Hematopoietic multipotent progenitor cell treated with erythropoietin and hydrocortisone succinate and interleukin-3 and kit ligand, for 17 days (in vitro differentiated cells): ENCODE measurements around the gene GALNTL6.
A peak's percentile ranks its signal among the peaks of the same experiment; 100 is the strongest.

ENCODE experiments used
- DNase-seq: peaks from one replicate; pipeline ENCODE4 v3.0.0-alpha.2; 2015; ENCODE audit warnings: low spot score

GALNTL6 gene

GRCh38 chr4:171812665-171813525, at the start of gene GALNTL6:
GALNTL6 (plus strand) TSS chr4:171813404.
- DNase-seq: no peak

GRCh38 chr4:171765514-171765913, 47.7 kb upstream of the GALNTL6 start:
- no peak for DNase-seq

GRCh38 chr4:171774642-171775190, 38.5 kb upstream of the GALNTL6 start:
- DNase-seq: no peak

GRCh38 chr4:171779301-171779700, 33.9 kb upstream of the GALNTL6 start:
- no peak for DNase-seq

GRCh38 chr4:171785388-171785787, 27.8 kb upstream of the GALNTL6 start:
- no peak for DNase-seq

GRCh38 chr4:171793723-171794122, 19.5 kb upstream of the GALNTL6 start:
- DNase-seq: no peak

- DNase-seq: no peak
These were observed 18.7 kb upstream of the GALNTL6 start for GRCh38 chr4:171794528-171794927.

GRCh38 chr4:171809854-171810253, 3.4 kb upstream of the GALNTL6 start:
- DNase-seq: no peak

- peak; percentile 23 for DNase-seq
These were observed 905 bp upstream of the GALNTL6 start for GRCh38 chr4:171812333-171812664.

- no peak for DNase-seq
These were observed 484 bp downstream of the GALNTL6 start for GRCh38 chr4:171813526-171814250.

GRCh38 chr4:171814545-171814944, 1.3 kb downstream of the GALNTL6 start:
- no peak for DNase-seq

GRCh38 chr4:171817026-171817425, 3.8 kb downstream of the GALNTL6 start:
- no peak for DNase-seq

- DNase-seq: no peak
These were observed 21.4 kb downstream of the GALNTL6 start for GRCh38 chr4:171834640-171835039.

GRCh38 chr4:171843456-171843855, 30.3 kb downstream of the GALNTL6 start:
- DNase-seq: no peak

GRCh38 chr4:171846232-171846631, 33.0 kb downstream of the GALNTL6 start:
- no peak for DNase-seq

- no peak for DNase-seq
These were observed 33.7 kb downstream of the GALNTL6 start for GRCh38 chr4:171846893-171847292.

GRCh38 chr4:171847751-171848150, 34.5 kb downstream of the GALNTL6 start:
- DNase-seq: no peak

- no peak for DNase-seq
These were observed 36.5 kb downstream of the GALNTL6 start for GRCh38 chr4:171849686-171850222.

GRCh38 chr4:171851295-171851694, 38.1 kb downstream of the GALNTL6 start:
- DNase-seq: no peak

- DNase-seq: no peak
These were observed 44.3 kb downstream of the GALNTL6 start for GRCh38 chr4:171857302-171858012.

GRCh38 chr4:171875291-171875690, 62.1 kb downstream of the GALNTL6 start:
- no peak for DNase-seq

- no peak for DNase-seq
These were observed 63.4 kb downstream of the GALNTL6 start for GRCh38 chr4:171876636-171877035.
